Hepatocyte (in vitro differentiated cells): ENCODE data around the gene CFAP92.

Experiments
- EZH2 ChIP-seq: fragments of 200-600 bp; sonication (generic); IDR thresholded peaks from 2 replicates; pipeline ENCODE4 v1.6.1; 2016; ENCODE audit warnings: antibody characterized with exemption, mild to moderate bottlenecking, borderline replicate concordance
- TF ChIP-seq, protein P1 (sequence below): fragments of 200-600 bp; sonication (generic); IDR thresholded peaks from 2 replicates; pipeline ENCODE4 v1.5.1; 2016; ENCODE audit warnings: antibody characterized with exemption, mild to moderate bottlenecking; ENCODE audit not compliant: poor library complexity

DNA sequence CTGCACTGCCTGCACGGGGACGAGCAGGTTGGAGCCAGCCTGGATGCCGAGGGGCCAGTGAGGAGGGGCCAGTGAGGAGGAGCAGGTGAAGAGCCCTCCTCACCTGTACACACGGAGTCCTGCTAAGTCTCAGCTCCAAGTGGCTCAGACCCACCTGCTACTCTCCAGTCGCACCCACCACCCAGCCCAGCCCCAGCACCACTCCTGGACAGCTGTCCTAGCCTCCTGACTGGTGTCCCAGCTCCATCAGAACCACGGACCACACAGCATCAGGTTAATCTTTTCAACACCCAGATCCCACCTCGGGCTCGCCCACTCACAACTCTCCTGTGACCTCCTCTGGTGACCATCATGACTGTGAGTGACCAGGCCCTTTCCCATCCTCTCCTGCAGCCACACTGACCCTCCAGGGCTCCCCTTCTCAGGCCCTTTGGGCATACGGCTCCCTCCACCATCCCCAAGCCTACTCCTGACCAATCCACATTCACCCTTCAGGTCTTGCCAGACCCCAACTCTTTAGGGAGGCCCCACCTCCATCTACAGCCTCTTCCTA is 21.0 kb upstream of the CFAP92 start:
- TF ChIP-seq, protein P1, sequence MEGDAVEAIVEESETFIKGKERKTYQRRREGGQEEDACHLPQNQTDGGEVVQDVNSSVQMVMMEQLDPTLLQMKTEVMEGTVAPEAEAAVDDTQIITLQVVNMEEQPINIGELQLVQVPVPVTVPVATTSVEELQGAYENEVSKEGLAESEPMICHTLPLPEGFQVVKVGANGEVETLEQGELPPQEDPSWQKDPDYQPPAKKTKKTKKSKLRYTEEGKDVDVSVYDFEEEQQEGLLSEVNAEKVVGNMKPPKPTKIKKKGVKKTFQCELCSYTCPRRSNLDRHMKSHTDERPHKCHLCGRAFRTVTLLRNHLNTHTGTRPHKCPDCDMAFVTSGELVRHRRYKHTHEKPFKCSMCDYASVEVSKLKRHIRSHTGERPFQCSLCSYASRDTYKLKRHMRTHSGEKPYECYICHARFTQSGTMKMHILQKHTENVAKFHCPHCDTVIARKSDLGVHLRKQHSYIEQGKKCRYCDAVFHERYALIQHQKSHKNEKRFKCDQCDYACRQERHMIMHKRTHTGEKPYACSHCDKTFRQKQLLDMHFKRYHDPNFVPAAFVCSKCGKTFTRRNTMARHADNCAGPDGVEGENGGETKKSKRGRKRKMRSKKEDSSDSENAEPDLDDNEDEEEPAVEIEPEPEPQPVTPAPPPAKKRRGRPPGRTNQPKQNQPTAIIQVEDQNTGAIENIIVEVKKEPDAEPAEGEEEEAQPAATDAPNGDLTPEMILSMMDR, result no peak
- no peak for TF ChIP-seq EZH2
